Stimulated activated CD8-positive, alpha-beta memory T cell treated with anti-CD3 and anti-CD28 coated beads, Interleukin-2, amount 100 ng/mL, for 48 hours (primary cell): Measurements from ENCODE around the gene DPH6.
"Not testable (repeated sequence)": the region's sequence is repeated elsewhere in the genome, so short reads cannot be mapped to it uniquely, and the experiment has no call there.

Experiments
- DNase-seq, 2 donors: peaks; one replicate each; pipeline ENCODE4 v3.0.0-alpha.2; 2020; ENCODE audit warnings: low read depth in 2 of 2

The DPH6 gene

GRCh38 chr15:35329521-35329961, 216.4 kb downstream of the DPH6 start:
- DNase-seq, result no peak

- DNase-seq, result not testable (repeated sequence)
Measured at GRCh38 chr15:35328836-35329235, 217.1 kb downstream of the DPH6 start.

- no peak for DNase-seq
Measured at GRCh38 chr15:35327789-35328188, 218.2 kb downstream of the DPH6 start.

GRCh38 chr15:35325374-35325941, 220.5 kb downstream of the DPH6 start:
- DNase-seq, result no peak

- no peak for DNase-seq
Measured at GRCh38 chr15:35323141-35323540, 222.8 kb downstream of the DPH6 start.

- no peak for DNase-seq
Measured at GRCh38 chr15:35321926-35322325, 224.0 kb downstream of the DPH6 start.

- no peak for DNase-seq
Measured at GRCh38 chr15:35320911-35321310, 225.1 kb downstream of the DPH6 start.
